IPS-18a (cell line): Measurements from ENCODE around the gene NTRK2.

Source experiments
- H3K27ac ChIP-seq: one replicate; pipeline ENCODE4 v1.5.1; 2013; ENCODE audit warnings: low read length
- H3K27me3 ChIP-seq: one replicate; pipeline ENCODE4 v1.6.1; 2013; ENCODE audit warnings: mild to moderate bottlenecking, low read length; ENCODE audit not compliant: control insufficient read depth, insufficient read depth
- H3K36me3 ChIP-seq: one replicate; pipeline ENCODE4 v1.6.1; 2013; ENCODE audit warnings: low read depth, low read length; ENCODE audit not compliant: control insufficient read depth
- H3K4me1 ChIP-seq: one replicate; pipeline ENCODE4 v1.6.1; 2013; ENCODE audit warnings: low read depth, low read length; ENCODE audit not compliant: control insufficient read depth
- H3K4me3 ChIP-seq: one replicate; pipeline ENCODE4 v1.5.1; 2013; ENCODE audit warnings: low read length
- H3K9ac ChIP-seq: one replicate; pipeline ENCODE4 v1.6.1; 2013; ENCODE audit warnings: mild to moderate bottlenecking, low read length, moderate library complexity
- H3K9me3 ChIP-seq: one replicate; pipeline ENCODE4 v1.6.1; 2013; ENCODE audit warnings: low read depth, low read length; ENCODE audit not compliant: control insufficient read depth

NTRK2 gene

DNA sequence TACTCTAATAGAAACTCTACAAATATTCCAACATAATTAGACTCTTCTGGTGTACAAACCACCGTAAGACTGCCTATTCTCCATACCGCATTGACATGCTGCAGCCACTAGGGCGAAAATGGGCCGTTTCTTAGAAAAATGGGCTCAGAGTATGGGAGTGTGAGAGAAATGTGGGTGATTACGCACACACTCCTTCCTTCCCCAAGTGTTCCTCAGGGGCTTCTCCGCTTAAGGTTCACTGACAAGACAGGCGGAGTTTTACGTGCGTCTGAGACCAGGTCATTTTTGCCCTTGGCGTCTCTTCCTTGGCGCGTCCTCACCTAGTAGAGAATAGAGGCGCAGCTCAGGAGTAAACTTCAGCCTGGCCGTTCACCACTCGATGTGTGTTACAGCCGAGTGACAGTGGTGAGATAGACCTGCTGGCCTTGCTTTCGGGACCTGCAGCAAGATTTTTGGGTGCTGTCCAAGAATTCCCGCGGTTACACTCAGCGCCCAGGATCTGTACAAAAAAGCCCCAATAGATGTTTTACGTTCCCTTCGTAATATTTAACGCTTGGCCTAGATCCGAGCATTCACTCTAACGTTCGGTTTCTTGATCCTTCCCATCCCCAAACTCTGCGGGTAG lies 1.8 kb upstream of the NTRK2 start:
- Histone ChIP-seq H3K36me3 (no peaks in the 10 kb centered on the region), H3K9me3 (no peaks in the 10 kb centered on the region), H3K27me3 (peaks cover 64% of the 10 kb centered on the region), H3K9ac (no peak overlapping the region), H3K4me1 (peaks cover 8% of the 10 kb centered on the region), H3K27ac (no peak overlapping the region), H3K4me3 (peak overlapping the region; percentile 66)

DNA sequence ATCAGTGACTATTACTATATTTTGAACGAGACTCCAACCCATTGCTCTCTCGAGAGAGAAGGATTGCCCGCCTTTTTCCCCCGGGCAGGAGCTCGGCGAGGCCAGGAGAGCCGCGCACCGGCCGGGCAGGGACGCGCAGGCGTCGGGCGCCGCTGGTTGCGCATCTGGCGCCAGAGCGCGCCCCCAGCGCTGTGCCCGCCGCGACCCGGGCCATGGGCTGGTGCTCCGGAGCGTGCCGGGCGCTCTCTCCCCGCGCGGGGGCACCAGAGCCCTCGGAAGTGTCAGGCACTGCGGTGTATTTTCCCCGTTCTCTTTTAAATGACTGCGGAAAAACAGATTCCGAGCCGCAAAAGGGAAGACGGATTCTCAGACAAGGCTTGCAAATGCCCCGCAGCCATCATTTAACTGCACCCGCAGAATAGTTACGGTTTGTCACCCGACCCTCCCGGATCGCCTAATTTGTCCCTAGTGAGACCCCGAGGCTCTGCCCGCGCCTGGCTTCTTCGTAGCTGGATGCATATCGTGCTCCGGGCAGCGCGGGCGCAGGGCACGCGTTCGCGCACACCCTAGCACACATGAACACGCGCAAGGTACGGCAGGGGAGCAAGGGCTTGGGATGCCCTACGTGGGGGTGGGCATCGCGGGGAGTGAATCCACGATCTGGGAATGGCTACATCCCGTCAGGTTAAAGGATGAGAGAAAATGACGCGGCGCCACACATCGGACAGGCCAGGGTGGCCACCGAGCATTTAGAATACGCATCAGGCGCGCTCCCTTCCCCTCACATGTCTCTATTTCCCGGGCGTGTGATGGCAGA lies 1.1 kb upstream of the NTRK2 start:
- no peak overlapping the region for H3K9ac ChIP-seq
- H3K9me3 ChIP-seq, result no peaks in the 10 kb centered on the region
- no peaks in the 10 kb centered on the region for H3K36me3 ChIP-seq
- H3K4me3 ChIP-seq, result peak overlapping the region; percentile 66
- H3K27me3 ChIP-seq, result peaks cover 71% of the 10 kb centered on the region
- peaks cover 8% of the 10 kb centered on the region for H3K4me1 ChIP-seq
- no peak overlapping the region for H3K27ac ChIP-seq

DNA sequence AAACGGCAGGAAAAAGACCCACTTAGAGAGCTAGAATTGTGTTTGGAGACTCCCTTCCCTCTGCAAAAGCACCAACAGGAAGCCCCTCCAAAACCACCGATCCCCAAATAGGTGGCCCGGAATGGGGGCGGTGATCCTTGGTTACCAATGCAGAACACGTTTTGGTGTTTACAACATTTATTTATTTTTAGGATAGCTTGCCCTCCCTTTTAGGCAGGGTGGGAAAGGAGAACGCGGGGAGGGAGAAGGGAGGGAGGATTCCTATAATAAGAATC lies 579 bp upstream of the NTRK2 start:
- H3K27ac ChIP-seq, result no peak overlapping the region
- H3K4me1 ChIP-seq, result peaks cover 8% of the 10 kb centered on the region
- no peak overlapping the region for H3K9ac ChIP-seq
- peaks cover 73% of the 10 kb centered on the region for H3K27me3 ChIP-seq
- H3K9me3 ChIP-seq, result no peaks in the 10 kb centered on the region
- peak overlapping the region; percentile 66 for H3K4me3 ChIP-seq
- no peaks in the 10 kb centered on the region for H3K36me3 ChIP-seq

DNA sequence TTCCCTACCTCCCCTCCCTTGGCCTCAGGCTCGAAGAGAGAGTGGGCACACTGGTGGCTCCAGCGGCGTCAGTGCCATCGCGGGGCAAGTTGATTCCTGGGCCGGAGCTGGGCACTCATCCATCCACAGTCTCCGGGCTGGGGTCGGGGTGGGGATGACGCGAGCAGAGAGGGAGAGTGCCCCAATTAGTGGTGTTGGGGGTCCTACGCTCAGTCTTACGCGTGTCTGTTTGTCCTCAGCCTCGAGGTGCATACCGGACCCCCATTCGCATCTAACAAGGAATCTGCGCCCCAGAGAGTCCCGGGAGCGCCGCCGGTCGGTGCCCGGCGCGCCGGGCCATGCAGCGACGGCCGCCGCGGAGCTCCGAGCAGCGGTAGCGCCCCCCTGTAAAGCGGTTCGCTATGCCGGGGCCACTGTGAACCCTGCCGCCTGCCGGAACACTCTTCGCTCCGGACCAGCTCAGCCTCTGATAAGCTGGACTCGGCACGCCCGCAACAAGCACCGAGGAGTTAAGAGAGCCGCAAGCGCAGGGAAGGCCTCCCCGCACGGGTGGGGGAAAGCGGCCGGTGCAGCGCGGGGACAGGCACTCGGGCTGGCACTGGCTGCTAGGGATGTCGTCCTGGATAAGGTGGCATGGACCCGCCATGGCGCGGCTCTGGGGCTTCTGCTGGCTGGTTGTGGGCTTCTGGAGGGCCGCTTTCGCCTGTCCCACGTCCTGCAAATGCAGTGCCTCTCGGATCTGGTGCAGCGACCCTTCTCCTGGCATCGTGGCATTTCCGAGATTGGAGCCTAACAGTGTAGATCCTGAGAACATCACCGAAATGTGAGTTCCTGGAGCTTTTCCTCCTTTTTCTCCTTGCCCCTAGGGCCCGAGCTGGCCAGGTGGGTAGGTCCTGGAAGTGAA lies 861 bp downstream of the NTRK2 start:
- Histone ChIP-seq H3K4me3 (peak overlapping the region; percentile 66), H3K9me3 (no peaks in the 10 kb centered on the region), H3K36me3 (no peaks in the 10 kb centered on the region), H3K4me1 (peaks cover 8% of the 10 kb centered on the region), H3K27ac (no peak overlapping the region), H3K27me3 (peaks cover 73% of the 10 kb centered on the region), H3K9ac (no peak overlapping the region)

DNA sequence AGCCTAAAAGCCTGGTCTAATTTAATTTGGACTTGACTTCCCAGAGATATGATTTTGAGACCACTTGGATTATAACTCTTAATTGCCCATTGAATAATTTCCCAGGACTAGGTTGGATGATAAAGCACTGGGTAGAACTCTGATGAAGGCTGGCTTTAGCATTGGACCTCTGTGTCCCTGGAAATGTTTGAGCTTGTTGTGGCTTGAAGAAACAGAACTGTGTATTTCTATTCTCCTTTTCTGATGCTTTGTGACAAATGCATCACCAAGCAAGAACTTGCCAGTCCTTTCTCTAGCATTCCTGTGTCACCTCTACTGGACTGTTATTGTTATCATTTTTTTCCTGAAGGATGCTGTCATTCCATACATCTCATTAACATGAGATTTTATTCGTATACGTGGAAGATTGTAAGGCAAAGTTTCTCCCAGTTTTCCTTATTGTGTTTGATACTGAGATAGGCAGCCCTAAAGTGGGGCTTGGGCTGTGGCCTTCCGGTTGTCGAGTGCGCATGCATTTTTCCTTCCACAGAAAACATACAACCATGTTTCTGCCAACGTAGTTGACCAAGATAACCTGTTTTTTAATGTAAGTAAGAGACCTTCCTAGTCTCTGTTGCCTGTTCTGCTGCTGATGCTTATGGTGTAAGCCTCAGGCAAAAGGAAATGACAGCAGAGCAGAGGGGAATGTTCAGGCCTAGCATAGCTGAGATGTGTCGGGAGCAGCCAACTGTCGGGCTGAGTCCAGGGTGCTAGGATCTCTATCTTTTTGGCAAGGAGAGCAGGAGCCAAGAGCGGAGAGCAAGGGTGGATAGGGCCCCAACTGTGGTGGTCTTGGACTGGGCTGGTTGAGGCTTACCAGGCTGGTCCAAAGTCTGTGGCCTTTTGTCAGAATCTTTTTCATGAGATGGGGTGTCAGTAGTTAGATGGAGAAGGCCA lies 2.3 kb downstream of the NTRK2 start:
- Histone ChIP-seq H3K9me3 (no peaks in the 10 kb centered on the region), H3K9ac (no peak overlapping the region), H3K27me3 (peaks cover 67% of the 10 kb centered on the region)

DNA sequence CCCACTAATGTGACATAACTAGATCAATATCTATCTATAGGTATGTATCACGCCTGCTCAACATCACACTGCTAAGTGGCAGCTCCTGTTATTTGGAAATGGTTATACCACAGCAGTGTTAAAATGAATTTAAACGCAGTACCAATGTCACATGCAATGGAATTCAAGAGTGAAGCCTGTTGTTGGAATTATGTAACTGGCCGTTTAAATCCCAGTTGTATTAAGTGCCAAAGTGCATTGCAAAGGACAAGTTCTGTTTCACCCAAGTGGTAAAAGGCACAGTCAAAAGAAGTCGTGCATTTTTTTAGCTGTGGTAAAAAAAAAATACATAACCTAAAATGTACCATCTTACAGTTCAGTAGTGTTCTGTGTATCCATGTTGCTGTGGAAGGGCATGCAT lies 4.3 kb downstream of the NTRK2 start:
- H3K27me3 ChIP-seq, result peaks cover 47% of the 10 kb centered on the region
- H3K9me3 ChIP-seq, result no peaks in the 10 kb centered on the region
- no peak overlapping the region for H3K27ac ChIP-seq
- no peak overlapping the region for H3K4me3 ChIP-seq
- no peak overlapping the region for H3K9ac ChIP-seq
- no peaks in the 10 kb centered on the region for H3K36me3 ChIP-seq
- H3K4me1 ChIP-seq, result peaks cover 3% of the 10 kb centered on the region

More for the DNA sequence above, 2.3 kb downstream of the NTRK2 start:
- Histone ChIP-seq H3K36me3 (no peaks in the 10 kb centered on the region), H3K4me1 (peaks cover 8% of the 10 kb centered on the region), H3K27ac (no peak overlapping the region), H3K4me3 (no peak overlapping the region)

DNA sequence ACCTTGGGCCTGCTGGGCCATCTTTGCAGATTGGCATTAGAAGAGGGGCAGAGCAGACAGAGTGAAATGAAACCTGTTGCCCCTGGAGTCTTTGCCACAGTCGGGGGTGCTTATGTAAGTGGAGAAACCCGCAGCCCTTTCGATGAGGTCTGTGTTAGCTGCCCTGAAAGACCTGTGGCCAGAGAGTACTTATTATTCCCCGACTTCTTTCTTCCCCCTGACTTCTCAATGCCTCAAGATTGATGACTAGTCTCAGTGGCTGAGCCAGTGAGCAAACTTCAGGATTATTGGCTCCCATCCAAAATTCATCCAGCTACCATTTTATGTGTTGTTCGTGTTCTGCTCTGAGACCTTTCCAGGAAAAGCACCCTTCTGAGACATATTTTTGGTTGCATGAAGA lies 7.6 kb downstream of the NTRK2 start:
- Histone ChIP-seq H3K4me1 (no peaks in the 10 kb centered on the region), H3K27ac (no peak overlapping the region), H3K27me3 (peaks cover 15% of the 10 kb centered on the region), H3K9ac (no peak overlapping the region), H3K4me3 (no peak overlapping the region), H3K36me3 (no peaks in the 10 kb centered on the region), H3K9me3 (no peaks in the 10 kb centered on the region)

DNA sequence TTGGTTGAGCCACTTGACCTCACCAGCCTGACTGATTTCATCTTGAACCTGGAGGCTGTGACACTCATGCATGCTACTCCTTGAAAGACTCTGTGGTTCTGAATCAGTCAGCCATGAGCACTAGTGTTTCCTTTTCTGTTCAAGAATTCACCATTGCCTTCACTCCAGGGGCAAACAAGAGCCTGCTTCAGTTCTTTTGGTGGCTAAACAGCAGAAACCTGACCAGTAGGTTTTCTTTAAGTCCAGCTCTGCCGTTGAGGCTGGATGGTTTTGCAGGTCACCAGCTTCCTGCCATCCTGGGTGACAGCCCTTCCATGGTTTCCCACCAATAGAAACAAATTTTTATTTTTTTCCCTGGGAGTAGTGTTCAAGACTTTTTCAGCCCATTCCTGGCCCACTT lies 10.0 kb downstream of the NTRK2 start:
- H3K27ac ChIP-seq, result no peak overlapping the region

DNA sequence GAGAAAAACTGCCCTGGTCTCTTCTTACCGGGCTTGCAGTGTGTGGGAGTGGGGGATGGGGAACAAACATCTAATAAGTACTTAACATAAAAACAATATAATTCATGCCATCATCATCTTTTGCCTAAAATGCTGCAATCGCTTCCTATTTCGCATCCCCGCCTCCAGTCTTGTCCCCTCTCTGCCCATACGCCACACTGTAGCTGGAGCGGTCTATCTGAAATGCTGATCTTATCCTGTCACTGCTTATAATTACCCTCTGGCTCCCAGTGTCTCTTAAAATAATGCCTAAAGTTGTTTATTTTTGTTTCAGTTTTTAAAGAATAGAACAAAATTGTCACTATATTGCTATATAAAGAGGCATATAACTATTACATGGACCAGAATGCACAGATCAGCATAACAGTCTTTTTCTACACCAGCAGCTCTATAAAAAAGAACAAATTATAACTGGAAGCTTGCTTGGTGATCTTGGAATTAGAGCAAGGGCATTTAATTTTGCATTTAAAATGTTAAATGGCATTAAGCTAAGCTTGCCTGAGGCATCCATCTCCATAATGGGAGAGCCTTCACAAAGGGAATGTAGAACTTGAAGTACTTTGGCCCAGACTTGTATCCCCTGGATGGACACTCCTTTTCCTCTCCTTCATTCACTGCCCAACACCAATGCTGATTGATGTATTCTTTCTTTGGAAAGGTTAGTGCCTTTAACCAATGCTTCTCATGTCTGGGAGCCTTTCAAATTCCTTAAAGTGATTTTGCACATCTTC lies 12.2 kb downstream of the NTRK2 start:
- Histone ChIP-seq H3K27me3 (no peaks in the 10 kb centered on the region), H3K9ac (no peak overlapping the region), H3K4me3 (no peak overlapping the region), H3K27ac (no peak overlapping the region), H3K36me3 (no peaks in the 10 kb centered on the region), H3K9me3 (no peaks in the 10 kb centered on the region), H3K4me1 (no peaks in the 10 kb centered on the region)

More for the DNA sequence above, 10.0 kb downstream of the NTRK2 start:
- no peaks in the 10 kb centered on the region for H3K9me3 ChIP-seq
- H3K4me3 ChIP-seq, result no peak overlapping the region
- H3K36me3 ChIP-seq, result no peaks in the 10 kb centered on the region
- H3K27me3 ChIP-seq, result no peaks in the 10 kb centered on the region
- no peak overlapping the region for H3K9ac ChIP-seq
- no peaks in the 10 kb centered on the region for H3K4me1 ChIP-seq

DNA sequence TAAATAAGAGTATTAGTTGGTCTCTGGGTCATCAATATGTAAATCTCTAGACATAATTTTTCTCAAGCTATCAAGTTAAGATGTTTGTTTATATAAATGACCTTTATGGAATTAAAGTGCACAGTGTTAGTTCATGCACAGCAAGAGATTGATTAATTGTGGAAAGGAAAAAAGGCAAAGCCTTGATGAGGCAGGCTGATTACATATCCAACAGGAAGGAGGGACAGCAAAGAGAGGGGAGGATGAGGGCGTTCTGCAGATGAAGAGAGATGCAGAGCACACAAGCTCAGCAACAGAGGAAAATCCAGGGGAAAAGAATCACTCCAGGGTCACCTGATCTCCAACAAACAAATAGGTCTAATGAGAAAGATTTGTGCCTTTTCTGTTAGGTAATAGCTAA lies 16.5 kb downstream of the NTRK2 start:
- H3K4me1 ChIP-seq, result no peaks in the 10 kb centered on the region
- no peak overlapping the region for H3K4me3 ChIP-seq
- no peaks in the 10 kb centered on the region for H3K36me3 ChIP-seq
- no peak overlapping the region for H3K27ac ChIP-seq
- H3K9me3 ChIP-seq, result no peaks in the 10 kb centered on the region
- no peaks in the 10 kb centered on the region for H3K27me3 ChIP-seq
- no peak overlapping the region for H3K9ac ChIP-seq
